H1 (cell line): ENCODE measurements around the gene FAM186B. TPM values are rescaled to one million over a fixed set of nuclear protein-coding genes. Genes with fewer than 3 reads are reported as not detected.

ENCODE experiments used
- EZH2 ChIP-seq: fragments of 200-600 bp; sonication (generic); IDR thresholded peaks from 2 replicates; pipeline ENCODE4 v1.7.1; 2012; ENCODE audit warnings: low read depth, mild to moderate bottlenecking, moderate library complexity, low read length, inconsistent platforms; ENCODE audit not compliant: severe bottlenecking
- RFX5 ChIP-seq: IDR thresholded peaks from 2 replicates; pipeline ENCODE4 v1.6.1; 2011; ENCODE audit warnings: low read depth, low read length, improper control_type of control experiment, borderline replicate concordance
- polyA plus RNA-seq, 7 experiments: library from polyadenylated mRNA; depleted of rRNA in 3 of 7; stranded (reverse) in 5 of 7; unstranded in 2 of 7; fragments of >200 nt in 5 of 7; fragments of 200-250 nt in 2 of 7; gene quantifications; 1 replicate in 5 of 7; 2 replicates in 1 of 7; 4 replicates in 1 of 7; pipeline versions ENCODE4 v1.2.1 to v1.2.3, GENCODE V29; 2011 to 2013; ENCODE audit warnings: missing spikeins in 2 of 7, mixed read lengths in 2 of 7
- total RNA-seq: library from RNA; stranded (reverse); fragmentation: NEBNext Ultra II Directional; extraction: Animal tissue kit (Norgen Biotek cat#: 25700); gene quantifications from 2 replicates; pipeline ENCODE4 v1.2.1, GENCODE V29; 2021

FAM186B gene
- total and polyA plus RNA-seq, 2 of the 8 experiments (the other 6 are each of a cell fraction or from before 2014, with no cell fraction given) = 0.12 to 0.73 TPM

- TF ChIP-seq EZH2 (no peak), RFX5 (no peak)
Measured at GRCh38 chr12:49562831-49563230, 42.6 kb downstream of the FAM186B start (continued).
